NCI-H2029 (cell line): ENCODE measurements around the gene DDR2.
"Not testable (repeated sequence)": the region's sequence is repeated elsewhere in the genome, so short reads cannot be mapped to it uniquely, and the experiment has no call there.

ENCODE experiments used
- DNase-seq: peaks from one replicate; lab custom pipeline; 2025; lab: John Stamatoyannopoulos, UW

Gene DDR2

DNA sequence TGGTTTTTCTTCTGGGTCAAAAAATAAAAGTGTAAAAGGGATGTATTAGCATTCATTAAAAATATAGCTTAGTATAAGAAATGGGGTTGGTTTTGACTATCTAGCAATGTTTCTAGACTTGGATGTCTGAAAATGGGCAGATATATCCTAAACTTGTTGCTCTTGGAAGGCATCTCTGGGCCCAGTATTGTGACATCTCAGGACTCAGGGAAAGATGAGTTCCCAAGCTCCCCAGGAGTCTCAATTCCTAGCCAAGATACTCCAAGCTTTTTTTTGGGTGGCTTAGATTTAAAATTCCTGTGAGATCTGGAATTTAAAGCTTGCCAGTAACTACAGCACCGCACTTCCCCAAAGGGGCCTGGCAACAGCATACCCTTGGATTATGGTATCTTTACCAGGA, 146.8 kb downstream of the DDR2 start:
- no peak for DNase-seq

DNA sequence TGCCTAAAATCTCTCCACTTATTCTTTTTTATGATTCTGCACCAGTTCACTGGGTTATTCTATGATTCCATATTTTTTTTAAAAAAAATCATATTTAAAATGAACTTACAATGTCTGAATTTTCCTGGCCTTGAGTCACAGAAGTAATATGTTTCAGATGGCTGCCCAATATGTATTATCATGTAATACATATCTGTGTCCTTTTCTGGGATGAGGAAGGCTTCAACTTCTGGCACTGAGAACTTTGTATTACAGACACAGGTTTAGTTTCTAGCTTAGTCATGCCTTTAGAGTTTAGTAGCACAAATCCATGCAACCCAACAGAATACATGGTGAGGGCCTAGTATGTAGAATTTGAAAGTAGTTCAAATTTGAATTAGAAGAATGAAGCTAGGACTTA, 150.4 kb downstream of the DDR2 start:
- DNase-seq = no peak

DNA sequence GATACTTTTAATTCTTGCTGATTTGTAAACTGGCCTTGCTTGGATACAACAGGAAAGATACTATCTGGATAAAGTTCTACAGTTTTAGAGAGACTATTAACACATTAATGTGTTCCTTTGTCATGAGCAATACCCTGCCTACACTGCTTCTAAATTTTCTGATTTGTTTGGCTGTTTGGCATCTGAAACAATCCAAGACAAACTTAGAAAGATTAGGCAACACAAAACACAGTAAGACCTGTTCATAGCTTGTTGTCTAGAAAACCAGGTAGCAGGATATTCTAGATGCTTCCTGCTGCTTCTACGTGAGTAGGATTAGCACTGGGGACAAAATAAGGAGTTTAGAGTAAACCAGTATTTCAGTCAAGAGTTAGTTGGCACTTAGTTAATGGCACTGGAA, 152.7 kb downstream of the DDR2 start:
- DNase-seq = not testable (repeated sequence)

DNA sequence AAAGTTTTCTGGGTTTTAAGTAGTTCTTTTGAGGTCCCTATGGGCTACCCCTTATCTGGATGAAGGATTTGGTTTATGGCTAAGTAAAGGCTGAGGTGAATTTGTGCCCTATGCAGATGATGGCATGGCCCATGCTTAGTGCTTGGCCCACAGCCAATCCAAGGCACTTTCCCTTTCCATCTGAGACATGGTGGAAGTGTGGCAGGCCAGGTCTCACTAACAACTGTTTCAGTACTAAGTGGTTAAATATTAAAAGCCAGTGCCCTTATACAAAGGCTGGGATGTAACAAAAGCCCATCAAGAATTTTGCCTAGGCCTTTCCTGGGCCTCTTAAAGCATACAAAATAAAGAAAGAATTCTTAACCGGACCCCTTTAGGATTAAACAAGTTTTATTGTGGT, 156.5 kb downstream of the DDR2 start:
- DNase-seq = peak; percentile 16

DNA sequence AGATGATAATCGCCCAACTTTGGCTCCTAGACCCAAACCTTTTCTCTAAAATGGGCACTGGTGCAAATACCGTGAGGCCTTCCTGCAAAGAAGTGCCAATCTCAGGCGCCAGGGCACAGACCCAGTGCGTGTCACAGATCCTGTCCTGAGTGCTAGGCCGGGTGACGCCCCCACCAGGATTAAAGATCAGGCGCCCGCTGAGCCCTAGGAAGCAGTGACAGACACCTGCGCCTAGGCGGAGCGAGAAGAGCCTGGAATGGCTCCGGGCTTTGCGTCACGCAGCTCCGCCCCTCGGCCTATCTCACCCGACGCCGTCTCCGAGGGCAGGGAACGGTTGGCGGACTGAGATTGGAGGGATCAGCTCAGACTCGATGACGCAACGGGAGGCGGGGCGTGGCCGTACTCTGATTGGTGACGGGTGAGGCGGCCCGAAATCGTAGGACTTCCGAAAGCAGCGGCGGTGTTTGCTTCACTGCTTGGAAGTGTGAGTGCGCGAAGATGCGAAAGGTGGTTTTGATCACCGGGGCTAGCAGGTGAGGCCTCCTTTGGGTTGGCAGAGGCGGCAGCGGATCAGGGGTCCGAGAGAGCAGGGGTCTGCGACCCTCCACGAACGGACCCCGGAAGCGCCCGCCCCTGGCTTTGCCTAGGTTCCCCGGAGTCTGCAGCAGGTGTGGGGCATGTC, 158.2 kb downstream of the DDR2 start, which contains the start of gene HSD17B7:
HSD17B7 (plus strand) TSS at position 400 of the 682 bp plus-strand sequence; CDS start at position 499, 99 bp downstream.
- peak; percentile 77 for DNase-seq

DNA sequence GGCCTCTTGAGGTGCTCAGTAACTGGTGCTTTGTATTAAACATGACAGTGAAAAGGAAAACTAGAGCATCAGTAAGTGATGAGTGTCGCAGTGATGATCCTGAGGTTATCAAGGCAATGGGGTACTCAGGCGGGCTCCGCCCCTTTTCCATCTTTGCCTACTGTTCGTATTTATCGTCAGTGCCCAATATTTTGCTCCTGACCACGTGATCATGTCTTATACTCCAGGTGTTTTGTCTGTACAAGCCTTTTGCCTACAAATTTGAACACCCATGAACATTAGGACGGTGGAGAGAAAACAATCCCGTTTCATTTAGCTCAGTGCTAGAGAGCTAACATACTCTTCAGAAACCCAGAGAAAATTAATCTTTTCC, 158.7 kb downstream of the DDR2 start:
- peak; percentile 22 for DNase-seq

DNA sequence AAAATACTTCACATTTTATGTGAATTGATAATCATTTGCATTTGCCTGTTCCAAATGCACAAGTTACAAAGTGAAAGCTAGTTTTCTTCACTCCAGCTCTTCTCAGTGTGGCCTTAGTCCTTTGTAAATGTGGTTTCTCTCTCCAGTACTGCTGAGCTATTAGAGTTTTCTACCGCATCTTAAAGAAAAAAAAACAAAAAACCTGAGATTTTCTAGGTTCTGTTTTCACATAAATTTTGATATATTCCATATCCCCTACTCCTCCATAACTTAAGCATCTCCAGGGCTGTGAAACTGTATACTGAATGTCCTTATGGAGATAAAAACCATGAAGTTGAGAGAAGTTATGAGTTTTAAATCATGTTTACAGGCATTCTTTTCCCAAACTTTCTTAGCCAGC, 162.0 kb downstream of the DDR2 start:
- not testable (repeated sequence) for DNase-seq

DNA sequence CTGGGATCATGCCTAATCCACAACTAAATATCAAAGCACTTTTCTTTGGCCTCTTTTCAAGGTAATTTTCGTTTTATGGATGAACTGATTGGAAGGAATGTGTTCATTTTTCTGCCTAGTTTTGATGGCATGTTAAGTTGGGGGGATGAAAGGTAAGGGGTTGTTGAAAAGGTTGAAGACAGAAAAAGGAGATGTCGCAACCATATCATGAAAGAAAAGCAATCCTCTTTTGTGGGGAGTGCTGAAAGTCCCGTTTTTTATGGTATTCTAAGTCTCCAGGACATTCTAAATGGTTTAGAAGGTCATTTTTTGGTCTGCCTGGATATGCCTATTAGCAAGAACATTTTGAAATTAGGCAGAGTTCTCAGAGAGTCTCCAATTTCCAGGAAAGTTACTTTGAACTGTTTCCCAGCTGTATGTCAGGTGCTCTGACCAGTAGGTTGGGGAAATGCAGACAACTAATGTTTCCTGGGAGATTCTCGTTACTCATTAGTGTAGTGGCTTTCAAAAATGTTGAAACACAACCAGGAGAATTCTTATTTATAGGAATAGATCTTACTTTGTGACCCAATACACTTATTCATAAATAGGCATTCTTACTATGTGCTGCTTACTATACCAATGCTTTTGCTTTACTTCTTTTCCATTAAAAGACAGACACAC, 164.5 kb downstream of the DDR2 start:
- DNase-seq = not testable (repeated sequence)

DNA sequence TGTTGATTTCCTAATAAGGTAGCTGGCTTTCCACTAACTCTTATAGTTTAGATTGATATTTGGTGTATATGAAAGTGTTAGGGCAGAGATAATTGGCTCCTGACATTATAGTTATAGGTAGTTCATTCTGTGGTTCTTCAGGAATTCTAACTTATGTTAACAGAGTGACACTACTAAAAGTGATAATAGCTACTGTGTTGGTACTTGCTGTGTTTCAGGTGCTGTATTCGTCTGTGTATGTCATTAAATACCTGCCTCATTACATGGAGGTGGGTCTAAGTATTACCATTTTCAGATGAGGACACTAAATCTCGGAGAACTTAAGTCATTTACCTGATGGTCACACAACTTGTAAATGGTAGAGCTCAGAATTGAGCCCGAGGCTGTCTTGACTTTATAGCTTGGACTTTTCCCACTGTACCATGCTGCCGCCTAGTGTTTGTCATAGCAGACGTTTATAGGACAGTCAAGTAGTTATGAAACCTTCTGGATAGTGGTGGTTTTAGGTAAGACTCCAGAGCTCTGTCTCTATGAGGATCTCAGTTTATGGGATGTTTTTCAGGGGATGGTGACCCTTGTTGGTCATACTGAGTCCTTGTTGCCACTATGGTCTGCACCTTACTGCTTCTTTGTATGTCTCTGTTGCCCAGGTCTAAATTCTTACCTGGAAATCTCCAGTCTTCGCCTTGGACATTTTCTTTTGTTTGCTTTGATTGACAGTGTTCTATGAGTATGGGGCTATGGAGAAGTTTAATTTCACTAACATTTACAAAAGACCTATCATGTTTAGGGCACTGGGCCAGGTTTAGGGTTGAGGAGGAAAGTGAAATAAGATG, 167.9 kb downstream of the DDR2 start:
- peak; percentile 60 for DNase-seq

DNA sequence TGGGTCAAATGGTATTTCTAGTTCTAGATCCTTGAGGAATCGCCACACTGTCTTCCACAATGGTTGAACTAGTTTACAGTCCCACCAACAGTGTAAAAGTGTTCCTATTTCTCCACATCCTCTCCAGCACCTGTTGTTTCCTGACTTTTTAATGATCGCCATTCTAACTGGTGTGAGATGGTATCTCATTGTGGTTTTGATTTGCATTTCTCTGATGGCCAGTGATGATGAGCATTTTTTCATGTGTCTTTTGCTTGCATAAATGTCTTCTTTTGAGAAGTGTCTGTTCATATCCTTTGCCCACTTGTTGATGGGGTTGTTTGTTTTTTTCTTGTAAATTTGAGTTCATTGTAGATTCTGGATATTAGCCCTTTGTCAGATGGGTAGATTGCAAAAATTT, 175.2 kb downstream of the DDR2 start:
- DNase-seq = not testable (repeated sequence)

DNA sequence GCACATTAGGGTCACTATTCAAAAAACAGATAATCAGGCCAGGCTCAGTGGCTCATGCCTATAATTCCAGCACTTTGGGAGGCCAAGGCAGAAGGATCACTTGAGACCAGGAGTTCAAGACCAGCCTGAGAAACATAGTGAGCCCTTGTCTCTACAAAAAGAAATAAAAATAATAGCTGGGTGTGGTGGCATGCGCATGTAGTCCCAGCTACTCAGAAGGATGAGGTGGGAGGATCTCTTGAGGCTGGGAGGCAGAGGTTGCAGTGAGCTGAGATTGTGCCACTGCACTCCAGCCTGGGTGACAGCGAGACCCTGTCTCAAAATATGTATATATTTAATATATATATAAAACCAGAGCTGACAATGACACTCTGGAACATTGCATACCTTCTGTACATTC, 180.1 kb downstream of the DDR2 start:
- DNase-seq = not testable (repeated sequence)

DNA sequence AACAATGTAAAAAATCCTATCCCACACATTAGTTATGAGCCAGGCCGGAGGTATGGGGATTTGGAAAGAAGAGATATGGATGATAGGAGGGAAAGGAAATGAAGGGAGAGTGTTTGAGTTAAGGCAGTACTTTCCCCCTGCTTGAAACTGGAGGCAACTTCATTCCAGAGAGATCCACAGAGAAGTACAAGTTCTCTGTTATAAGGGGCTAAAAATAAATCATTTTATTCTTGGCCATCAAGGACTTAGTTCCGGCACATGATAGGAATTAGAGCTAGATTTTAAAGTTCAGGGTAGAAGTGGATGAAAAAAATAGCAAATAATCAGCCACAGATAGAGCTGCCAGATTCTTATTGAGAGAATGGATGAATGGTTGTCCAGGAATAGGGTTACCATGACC, 185.9 kb downstream of the DDR2 start:
- not testable (repeated sequence) for DNase-seq

DNA sequence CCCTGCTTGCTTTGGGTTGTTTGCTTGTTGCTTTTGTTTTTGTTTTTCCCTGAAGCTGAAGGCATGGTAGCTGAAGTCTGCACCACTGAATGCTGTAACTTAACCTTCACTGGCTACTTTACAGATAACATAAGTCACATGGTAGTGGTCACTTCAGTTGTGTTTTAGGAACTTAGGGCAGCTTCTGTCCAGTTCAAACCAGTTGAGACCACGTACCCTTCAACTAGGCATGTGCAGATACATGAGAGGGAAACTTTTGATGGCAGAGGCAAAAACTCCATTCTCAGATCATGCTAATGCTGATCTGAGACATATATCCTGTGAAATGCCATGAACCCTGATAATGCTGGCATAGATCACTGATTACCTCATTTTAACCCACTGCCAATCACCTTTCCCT, 186.4 kb downstream of the DDR2 start:
- DNase-seq = not testable (repeated sequence)

DNA sequence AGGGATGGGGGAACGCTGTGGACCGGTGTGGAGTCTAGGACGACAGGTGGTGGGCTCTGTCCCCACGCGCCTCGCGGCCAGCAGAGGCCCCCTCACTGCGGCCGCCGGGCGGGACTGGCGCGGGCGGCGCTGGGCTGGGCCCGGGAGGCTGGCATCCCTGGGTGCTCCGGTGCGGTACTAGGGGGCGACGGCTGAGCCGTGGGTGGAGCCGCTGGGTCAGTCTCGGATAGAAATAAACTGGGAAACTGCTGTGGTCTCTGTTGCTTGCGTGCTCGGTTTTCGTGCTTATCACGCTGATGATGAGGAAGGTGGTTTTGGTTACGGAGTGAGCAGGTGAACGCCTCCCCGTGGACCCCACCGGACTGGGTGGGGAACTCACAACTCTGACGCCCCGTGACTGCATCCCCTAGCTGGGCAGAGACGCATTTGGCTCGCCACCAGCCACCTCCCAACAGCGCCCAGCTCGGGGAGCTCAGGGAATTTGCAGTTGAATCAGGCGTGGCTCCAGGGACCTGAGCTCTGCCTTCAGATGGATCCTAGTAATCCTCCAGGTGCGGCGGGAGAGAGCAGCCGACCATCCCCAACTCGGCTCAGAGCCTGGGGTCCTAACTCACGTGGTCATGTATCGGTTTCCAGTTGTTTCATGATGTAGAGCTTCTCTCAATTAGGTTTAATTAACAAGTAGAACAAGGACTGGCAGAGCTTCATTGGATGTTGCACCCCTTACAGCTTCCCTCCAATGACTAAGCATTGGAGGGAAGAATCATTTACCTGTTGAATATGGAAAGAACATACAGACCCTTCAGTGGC, 190.3 kb downstream of the DDR2 start:
- DNase-seq = no peak

DNA sequence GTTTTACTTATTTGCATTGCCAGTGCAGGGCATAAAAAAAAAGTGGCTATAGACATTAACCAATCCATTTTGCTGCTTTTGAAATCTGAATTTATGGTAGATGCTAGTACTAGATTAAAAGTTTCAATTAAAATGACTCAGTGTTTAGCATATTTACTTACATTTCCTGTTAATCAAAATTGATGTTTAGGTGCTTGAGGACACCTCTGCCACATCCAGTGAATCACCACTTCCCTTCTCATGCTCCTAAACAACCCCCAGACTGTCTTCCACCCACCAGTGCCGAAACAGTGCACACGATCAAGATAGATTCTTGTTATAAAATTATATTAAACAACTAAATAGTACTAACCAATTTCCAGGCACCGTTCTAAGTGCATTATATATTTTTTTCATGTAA, 191.0 kb downstream of the DDR2 start:
- no peak for DNase-seq

DNA sequence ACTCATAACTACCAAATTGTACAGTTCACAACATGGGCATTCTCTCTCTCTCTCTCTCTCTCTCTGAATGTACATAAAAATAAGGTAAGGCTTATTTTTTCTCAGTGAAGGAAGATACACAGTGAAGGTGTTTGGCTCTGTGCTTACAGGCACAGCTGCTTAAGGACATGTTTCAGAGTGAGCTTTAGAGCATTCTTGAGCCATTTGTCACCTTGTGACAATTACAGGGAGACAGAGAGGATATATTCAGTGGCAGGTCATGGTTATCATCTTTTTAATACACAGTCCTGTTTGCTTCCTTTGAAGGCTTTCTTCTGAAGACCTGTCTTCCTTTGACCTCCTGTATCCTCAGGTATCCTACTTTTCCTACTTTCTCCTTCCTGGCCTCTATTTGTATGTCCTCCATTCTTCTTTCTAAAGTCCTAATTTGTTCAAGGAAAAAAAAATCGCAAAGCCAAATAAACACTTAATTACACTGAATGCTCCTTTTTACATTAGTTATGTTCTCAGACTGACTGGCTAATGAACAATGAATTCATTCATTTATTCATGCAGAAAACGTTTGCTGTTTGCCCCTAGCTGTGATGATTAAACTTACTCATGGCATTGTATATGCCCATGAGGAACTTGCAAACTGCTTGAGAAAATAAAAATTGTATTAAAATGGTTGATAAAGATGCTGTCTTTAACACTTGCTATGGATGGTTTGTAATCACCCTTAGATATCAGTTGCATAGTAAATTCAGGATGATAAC, 191.7 kb downstream of the DDR2 start:
- DNase-seq = no peak

DNA sequence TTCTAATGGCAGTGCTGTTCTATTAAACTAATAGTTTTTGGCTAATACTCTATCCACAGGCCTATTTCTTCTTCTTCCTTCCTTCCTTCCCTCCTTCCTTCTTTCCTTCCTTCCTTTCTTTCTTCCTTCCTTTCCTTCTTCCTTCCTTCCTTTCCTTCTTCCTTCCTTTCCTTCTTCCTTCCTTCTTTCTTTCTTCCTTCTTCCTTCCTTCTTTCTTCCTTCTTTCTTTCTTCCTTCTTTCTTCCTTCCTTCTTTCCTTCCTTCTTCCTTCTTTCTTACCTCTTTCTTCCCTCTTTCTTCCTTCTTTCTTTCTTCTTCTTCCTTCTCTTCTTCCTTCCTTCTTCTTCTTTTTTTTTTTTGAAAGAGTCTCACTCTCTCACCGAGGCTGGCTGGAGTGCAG, 197.0 kb downstream of the DDR2 start:
- no peak for DNase-seq

DNA sequence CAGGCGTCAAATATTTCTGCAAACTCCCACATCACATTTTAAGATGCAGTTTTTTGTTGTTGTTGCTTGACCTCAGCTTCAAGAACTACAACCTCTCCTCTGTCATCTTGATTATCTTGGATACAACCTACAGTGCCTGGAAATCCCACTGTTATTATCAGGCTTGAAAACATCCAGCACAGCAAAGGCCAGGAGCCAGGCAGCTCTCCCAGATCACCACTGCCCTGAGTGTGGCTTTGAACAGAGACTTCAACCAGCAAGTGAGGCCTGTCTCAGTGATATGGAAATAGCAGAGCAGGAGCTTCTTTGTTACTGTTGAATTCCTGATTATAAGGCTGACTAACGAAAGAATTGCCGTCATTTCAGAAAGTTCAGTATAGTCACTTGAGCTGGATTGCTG, 200.2 kb downstream of the DDR2 start:
- no peak for DNase-seq

DNA sequence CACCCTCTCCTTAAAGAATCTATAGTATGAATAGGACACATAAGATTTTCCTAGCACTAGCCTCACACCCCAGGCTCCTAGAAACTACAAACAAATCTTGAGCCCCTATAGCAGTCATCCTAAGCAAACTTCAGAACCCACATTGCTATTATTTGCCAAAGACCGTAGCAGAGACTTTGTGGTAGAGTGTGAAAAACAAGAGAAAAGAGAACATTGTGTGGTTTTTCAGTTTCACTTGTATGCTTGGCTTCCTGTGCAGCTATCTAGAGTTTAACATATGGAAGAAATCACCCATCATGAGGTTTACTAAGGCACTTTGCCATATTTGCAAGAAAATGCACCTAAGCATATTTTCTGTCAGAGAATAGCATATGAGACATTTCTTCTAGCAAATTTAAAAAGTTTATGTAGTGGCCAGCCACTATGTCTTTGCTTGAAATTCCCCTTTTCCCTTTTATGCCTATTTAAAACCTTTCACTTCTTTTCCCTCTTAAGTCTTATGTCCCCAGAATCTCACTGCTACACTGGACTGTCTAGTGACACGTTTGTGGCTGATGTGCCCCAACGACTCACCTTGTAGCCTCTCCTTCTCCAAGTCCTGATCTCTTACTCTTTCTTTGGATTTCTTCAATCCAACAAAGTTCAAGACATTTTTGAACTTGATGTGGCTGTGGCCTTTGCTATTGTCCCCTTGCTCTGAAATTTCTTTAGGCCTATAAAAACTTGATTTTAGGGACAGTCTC, 203.1 kb downstream of the DDR2 start:
- DNase-seq = no peak
